Effector memory CD4-positive, alpha-beta T cell (primary cell): ENCODE data around the gene TBC1D10B.
"Not testable (repeated sequence)": the region's sequence is repeated elsewhere in the genome, so short reads cannot be mapped to it uniquely, and the experiment has no call there.

ENCODE experiments used
- DNase-seq, 3 donors: peaks; one replicate each; pipeline ENCODE4 v3.0.0-alpha.2; 2020
- H3K27ac ChIP-seq: 2 replicates; pipeline ENCODE4 v1.7.0; 2013; ENCODE audit warnings: mild to moderate bottlenecking, low read length, moderate library complexity; ENCODE audit not compliant: insufficient read depth, poor library complexity, severe bottlenecking
- H3K27me3 ChIP-seq: replicated peaks from 2 replicates; pipeline ENCODE4 v1.7.0; 2013; ENCODE audit warnings: mild to moderate bottlenecking, low read length; ENCODE audit not compliant: insufficient read depth, control insufficient read depth, poor library complexity, severe bottlenecking
- H3K36me3 ChIP-seq: 2 replicates; pipeline ENCODE4 v1.7.0; 2013; ENCODE audit warnings: mild to moderate bottlenecking, low read length, moderate library complexity; ENCODE audit not compliant: control insufficient read depth, insufficient read depth
- H3K4me1 ChIP-seq: 2 replicates; pipeline ENCODE4 v1.7.0; 2013; ENCODE audit warnings: low read length, mild to moderate bottlenecking; ENCODE audit not compliant: control insufficient read depth, insufficient read depth, poor library complexity, severe bottlenecking
- H3K4me3 ChIP-seq: 2 replicates; pipeline ENCODE4 v1.7.0; 2013; ENCODE audit warnings: low read length, low read depth, mild to moderate bottlenecking; ENCODE audit not compliant: insufficient read depth, poor library complexity, severe bottlenecking
- H3K9me3 ChIP-seq: 2 replicates; pipeline ENCODE4 v1.7.0; 2013; ENCODE audit warnings: mild to moderate bottlenecking, low read length, moderate library complexity; ENCODE audit not compliant: control insufficient read depth

The TBC1D10B gene

DNA sequence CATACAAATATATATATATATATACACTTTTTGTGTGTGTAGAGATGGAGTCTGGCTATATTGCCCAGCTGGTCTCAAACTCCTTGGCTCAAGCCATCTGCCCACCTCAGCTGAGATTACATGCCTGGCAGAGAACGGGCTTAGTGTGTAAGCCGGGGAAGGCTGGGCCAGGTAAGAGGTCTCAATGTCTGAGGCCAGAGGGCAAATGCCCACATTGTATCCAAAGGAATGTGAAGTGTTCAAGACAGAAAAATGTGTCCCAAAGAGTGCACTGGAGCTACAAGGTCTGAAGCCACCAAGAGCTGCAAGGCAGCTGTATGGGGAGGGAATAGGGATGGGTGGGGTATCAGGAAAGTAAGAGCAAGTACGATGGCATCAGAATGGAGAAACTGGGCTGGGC lies 24.0 kb downstream of the TBC1D10B start:
- H3K9me3 ChIP-seq = no peaks in the 10 kb centered on the region
- H3K27me3 ChIP-seq = no peaks in the 10 kb centered on the region
- H3K27ac ChIP-seq = no peak overlapping the region
- DNase-seq = no peak
- H3K4me1 ChIP-seq = no peaks in the 10 kb centered on the region
- H3K36me3 ChIP-seq = peaks cover 18% of the 10 kb centered on the region
- H3K4me3 ChIP-seq = no peak overlapping the region

DNA sequence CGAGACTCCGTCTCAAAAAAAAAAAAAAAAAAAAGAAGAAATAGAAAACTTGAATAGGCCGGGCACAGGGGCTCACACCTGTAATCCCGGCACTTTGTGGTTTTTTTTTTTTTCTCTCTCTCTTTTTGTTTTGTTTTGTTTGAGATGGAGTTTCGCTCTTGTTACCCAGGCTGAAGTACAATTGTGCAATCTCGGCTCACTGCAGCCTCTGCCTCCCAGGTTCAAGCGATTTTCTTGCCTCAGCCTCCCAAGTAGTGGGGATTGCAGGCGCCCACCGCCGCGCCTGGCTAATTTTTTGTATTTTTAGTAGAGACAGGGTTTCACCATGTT lies 26.8 kb downstream of the TBC1D10B start:
- not testable (repeated sequence) for H3K4me1 ChIP-seq, H3K27ac ChIP-seq, H3K4me3 ChIP-seq, DNase-seq, H3K27me3 ChIP-seq, H3K9me3 ChIP-seq, H3K36me3 ChIP-seq

DNA sequence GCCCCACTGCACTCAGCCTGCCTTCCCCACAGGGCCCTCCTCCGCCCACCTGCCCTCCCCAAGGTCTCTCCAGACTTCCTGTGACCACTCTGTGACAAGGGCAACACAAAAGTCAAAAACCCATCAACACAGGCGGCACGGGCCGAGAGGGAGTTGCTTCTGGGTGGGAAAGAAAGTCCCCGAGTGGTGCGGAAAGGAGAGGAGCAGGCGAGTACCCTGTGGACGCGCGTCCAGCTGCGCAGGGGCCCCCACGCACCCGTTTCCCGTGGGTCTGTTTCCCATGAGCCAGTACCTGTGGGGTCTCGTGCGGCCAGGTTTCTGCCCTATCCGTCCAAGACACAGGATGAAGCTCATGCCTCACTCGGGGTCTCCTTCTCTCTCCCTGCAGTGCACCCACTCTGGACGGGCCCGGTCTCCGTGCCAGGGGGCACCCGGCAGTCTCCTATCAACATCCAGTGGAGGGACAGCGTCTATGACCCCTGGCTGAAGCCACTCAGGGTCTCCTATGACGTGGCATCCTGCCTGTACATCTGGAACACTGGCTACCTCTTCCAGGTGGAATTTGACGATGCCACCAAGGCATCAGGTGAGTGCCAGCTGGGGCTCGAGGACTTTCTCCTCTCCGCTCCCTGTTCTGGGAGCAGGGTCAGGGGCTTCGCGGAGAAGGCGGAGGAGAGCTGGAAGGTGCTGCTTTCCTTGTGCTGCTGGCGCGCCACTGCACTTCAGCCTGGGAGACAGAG lies 27.4 kb downstream of the TBC1D10B start:
- H3K36me3 ChIP-seq = no peaks in the 10 kb centered on the region
- H3K27me3 ChIP-seq = no peaks in the 10 kb centered on the region
- no peak for DNase-seq
- H3K9me3 ChIP-seq = no peaks in the 10 kb centered on the region
- H3K4me1 ChIP-seq = no peaks in the 10 kb centered on the region
- H3K4me3 ChIP-seq = no peak overlapping the region
- no peak overlapping the region for H3K27ac ChIP-seq

DNA sequence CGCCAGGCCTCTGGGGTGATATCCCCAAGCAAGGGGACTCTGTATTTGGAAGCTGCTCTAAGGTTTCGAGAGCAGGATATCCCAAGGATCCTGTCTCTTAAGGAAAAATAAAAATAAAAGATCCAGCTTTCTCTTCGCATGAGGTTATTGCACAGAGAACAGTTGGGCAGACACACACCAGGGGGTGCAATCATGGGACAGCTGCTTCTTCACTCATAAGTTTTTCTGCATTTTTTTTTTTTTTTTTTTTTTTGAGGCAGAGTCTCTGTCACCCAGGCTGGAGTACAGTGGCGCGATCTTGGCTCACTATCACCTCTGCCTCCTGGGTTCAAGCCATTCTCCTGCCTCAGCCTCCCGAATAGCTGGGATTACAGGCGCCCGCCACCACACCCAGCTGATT lies 28.3 kb downstream of the TBC1D10B start:
- H3K27ac ChIP-seq, DNase-seq, H3K27me3 ChIP-seq, H3K4me3 ChIP-seq, H3K9me3 ChIP-seq, H3K4me1 ChIP-seq, H3K36me3 ChIP-seq: not testable (repeated sequence)

DNA sequence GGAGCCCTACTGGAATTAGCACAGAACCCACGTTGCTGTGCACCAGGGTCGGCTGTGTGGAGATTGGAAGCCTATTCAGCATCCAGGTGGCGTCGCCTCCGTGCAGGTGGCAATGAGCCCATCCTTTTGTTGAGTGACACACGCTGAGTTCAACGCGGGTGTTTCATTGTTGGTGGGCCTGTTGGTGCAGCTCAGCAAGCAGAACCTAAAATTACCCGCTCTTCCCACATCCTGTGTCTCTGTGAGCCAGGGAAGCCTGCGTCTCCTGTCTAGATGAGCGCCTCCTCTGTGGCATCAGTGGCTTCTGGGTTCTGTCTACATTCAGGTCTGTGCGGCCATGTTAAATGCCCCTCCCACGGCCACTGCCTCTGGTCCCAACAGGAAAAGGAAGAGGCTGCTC lies 29.7 kb downstream of the TBC1D10B start:
- Histone ChIP-seq H3K27me3 (no peaks in the 10 kb centered on the region), H3K4me3 (no peak overlapping the region), H3K9me3 (no peaks in the 10 kb centered on the region), H3K36me3 (no peaks in the 10 kb centered on the region), H3K4me1 (no peaks in the 10 kb centered on the region), H3K27ac (no peak overlapping the region)
- DNase-seq = no peak

DNA sequence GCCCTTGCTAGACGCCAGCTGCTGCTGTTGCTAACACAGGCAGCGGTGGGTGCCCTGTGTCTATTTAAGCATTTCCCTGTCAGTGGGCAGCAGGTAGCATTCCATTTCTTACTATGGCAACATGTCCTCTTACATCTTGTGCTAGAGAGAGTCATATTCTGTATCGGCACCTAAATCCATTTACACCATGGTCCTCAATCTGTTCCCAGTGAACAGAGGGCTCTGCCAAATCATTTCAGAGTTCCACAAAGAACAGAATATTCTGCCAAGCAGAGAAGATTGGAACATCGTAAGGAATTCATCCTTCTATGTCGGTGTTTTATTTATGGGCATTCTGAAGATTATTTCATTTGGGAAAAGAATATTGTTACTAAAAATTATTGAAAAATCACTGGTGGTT lies 31.6 kb downstream of the TBC1D10B start:
- DNase-seq, H3K9me3 ChIP-seq, H3K36me3 ChIP-seq, H3K4me1 ChIP-seq, H3K4me3 ChIP-seq, H3K27ac ChIP-seq, H3K27me3 ChIP-seq: not testable (repeated sequence)

DNA sequence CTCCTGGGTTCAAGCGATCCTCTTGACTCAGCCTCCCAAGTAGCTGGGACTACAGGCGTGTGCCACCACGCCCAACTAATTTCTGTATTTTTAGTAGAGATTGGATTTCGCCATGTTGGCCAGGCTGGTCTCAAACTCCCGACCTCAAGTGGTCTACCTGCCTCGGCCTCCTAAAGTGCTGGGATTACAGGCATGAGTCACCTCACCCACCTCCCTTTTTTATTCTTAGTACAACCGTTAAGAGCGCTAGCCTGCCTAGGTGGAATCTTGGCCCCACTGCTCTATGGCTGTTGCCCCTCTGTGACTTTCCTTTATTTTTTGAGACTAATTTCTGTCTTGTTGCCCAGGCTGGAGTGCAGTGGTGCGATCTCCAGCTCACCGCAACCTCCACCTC lies 32.3 kb downstream of the TBC1D10B start:
- H3K27ac ChIP-seq, DNase-seq, H3K4me3 ChIP-seq, H3K9me3 ChIP-seq, H3K36me3 ChIP-seq, H3K27me3 ChIP-seq, H3K4me1 ChIP-seq: not testable (repeated sequence)

DNA sequence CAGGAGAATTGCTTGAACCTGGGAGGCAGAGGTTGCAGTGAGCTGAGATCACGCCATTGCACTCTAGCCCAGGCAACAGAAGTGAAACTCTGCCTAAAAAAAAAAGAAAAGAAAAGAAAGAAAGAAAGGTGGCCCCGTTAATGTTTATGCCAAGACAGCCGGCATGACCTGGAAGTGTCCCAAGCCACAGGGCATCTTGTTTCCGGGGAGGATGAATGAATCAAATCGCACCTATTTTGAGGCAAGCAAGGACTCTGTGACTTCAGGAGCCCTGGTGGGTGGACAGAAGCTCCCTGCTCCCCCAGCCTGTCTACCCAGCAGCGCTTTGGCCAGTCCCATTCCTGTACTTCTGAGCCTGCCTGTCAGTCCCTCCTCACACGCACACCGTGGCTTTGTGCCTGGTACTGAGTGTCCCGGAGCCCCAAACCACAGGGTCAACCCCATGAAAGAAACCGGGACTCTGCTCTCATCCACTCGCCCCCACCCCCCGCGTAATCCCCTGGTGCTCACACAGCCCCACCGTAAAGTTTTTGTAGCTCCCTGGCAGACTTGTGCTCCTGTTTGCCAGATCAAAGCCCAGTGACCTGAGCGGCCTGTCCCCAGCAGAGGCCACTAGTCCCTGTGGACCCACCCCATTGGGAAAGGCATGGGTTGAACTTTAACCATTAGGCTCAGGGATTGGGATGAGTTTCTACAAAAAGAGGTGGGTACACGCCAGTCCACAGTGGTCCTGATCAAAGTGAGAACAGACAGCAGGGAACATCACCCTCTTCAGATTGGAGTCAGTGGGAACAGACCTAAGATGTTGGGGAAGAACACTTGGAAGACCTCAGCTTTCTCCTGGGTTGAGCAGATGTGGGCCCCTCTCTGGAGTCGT lies 34.5 kb downstream of the TBC1D10B start:
- Histone ChIP-seq H3K9me3 (no peaks in the 10 kb centered on the region), H3K4me1 (no peaks in the 10 kb centered on the region), H3K27me3 (no peaks in the 10 kb centered on the region), H3K36me3 (no peaks in the 10 kb centered on the region), H3K4me3 (peak overlapping the region; percentile 62), H3K27ac (peak overlapping the region; percentile 74)
- peak; percentile 17 to 38 (median 23) for DNase-seq

DNA sequence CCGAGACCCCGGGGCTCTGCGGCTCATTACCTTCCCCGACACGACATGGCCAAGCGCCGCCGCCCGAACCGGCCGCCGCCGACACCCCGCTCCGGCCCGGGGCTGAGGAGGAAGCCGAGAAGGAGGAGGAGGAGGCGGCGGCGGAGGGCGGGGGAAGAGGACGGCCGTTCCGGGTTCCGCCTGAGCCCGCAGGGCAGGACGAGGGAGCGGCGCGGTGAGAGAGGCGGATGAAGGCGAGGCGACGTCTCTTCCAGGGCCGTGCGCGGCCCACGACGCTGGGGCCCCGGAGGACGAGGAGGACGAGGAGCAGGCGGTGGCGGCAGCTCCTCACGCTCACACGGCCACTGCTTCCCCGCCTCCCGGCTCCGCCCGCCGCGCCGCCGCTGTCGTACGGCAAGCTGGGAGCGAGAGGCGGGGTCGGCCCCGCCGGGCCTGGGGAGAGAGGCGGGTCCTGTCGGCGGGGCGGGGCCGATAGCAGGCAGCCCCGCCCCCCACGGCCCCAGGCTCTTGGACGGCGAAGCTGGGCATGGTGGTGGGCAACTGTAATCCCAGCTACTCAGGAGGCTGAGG lies 35.2 kb downstream of the TBC1D10B start:
- not testable (repeated sequence) for H3K9me3 ChIP-seq, H3K27me3 ChIP-seq, H3K4me1 ChIP-seq, H3K36me3 ChIP-seq
- Histone ChIP-seq H3K4me3 (peak overlapping the region; percentile 62), H3K27ac (peak overlapping the region; percentile 74)
- DNase-seq = peak; percentile 64 to 77 (median 77)

DNA sequence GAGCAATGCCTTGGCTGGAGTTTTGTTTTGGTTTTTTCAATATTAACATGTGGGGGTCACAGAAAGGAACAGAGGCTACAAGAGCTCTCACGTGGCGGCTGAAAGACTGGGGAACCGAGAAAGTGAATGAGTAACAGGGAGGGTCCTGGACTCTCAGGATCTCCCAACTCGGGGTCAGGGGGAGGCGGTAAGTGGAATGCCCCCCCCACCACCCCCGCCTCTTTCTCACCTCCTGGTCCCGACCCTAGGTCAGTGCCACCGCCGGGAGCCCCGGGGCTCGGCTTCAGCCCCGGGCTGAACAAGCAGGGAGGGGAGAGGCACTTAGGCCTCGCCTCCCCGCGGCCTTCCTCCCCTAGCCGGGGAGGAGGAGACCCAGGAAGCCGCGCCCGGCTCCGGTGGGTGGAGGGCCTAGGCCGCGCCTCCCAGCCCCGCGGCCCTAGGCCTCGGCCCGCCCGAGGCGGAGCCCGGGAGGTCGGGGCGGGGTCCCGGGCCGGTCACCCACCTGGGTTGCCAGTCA lies 35.8 kb downstream of the TBC1D10B start:
- peak overlapping the region; percentile 62 for H3K4me3 ChIP-seq
- peak; percentile 70 to 83 (median 80) for DNase-seq
- H3K4me1 ChIP-seq, H3K27me3 ChIP-seq, H3K36me3 ChIP-seq, H3K9me3 ChIP-seq: not testable (repeated sequence)
- H3K27ac ChIP-seq = peak overlapping the region; percentile 74
